ENCODE measurements around the gene GSN. TPM values are rescaled to one million over a fixed set of nuclear protein-coding genes. Genes with fewer than 3 reads are reported as not detected.
A peak's percentile ranks its signal among the peaks of the same experiment; 100 is the strongest.

The GSN gene
- total and polyA plus RNA-seq, 2 of the 13 experiments (the other 11 are each of a cell fraction or from before 2014, with no cell fraction given): 294 to 307 TPM

DNA sequence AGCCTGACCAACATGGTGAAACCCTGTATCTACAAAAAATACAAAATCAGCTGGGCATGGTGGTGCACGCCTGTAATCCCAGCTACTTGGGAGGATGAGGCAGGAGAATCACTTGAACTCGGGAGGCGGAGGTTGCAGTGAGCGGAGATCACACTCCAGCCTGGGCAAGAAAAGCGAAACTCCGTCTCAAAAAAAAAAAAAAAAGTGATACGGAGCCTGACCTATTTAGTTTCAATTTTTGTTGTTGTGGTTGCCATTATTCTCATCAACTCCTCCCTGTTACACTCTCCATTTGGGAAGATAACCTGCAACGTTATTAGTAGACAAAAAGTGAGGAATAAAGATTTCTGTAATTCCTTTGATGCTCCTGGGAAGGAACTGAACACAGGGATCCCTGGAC, 100.8 kb downstream of the GSN start (continued):
- TF ChIP-seq, protein P1, sequence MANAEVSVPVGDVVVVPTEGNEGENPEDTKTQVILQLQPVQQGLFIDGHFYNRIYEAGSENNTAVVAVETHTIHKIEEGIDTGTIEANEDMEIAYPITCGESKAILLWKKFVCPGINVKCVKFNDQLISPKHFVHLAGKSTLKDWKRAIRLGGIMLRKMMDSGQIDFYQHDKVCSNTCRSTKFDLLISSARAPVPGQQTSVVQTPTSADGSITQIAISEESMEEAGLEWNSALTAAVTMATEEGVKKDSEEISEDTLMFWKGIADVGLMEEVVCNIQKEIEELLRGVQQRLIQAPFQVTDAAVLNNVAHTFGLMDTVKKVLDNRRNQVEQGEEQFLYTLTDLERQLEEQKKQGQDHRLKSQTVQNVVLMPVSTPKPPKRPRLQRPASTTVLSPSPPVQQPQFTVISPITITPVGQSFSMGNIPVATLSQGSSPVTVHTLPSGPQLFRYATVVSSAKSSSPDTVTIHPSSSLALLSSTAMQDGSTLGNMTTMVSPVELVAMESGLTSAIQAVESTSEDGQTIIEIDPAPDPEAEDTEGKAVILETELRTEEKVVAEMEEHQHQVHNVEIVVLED (CRISPR knock-in tag; IDR thresholded peaks at IDR 0.05; ENCODE audit: borderline replicate concordance): no peak
- TF ChIP-seq ZFP90 (CRISPR knock-in tag; IDR thresholded peaks at IDR 0.05; ENCODE audit: borderline replicate concordance) (no peak), ZNF121 (CRISPR knock-in tag; IDR thresholded peaks at IDR 0.05) (no peak), GTF3A (CRISPR knock-in tag; conservative IDR thresholded peaks at IDR 0.05) (no peak)

DNA sequence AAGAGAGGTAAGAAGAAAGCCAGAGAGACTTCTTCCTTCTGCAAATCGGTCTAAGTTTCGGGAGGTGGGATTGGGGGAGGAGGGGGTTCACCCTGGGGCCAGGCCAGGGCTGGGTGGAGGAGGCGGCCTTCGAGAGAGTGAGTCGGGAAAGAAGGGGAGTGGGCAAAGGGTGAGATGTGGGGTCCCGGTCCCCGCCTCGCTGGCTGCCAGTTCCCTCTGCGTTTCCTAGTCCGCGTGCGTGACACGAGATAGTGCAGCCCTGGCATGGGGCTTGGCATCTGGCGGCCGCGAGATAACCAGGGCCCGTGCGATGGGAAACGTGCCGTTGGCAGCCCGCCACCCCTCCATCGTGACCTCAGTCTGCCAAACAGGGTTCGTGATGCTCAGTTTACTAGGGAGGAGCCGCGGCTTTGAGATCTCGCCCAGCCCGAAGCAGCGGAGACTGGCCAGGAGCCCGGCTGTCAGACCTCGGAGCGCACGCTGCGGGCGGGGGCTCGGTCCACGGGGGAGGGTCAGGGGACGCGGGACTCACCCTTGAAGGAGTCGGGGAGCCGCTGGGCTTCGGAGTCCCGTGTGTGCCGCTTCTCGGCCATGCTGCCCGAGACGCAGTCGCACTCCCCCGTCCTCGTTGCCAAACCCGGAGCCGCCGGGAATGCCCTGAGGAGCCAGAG, 101.8 kb downstream of the GSN start, which contains the start of gene STOM:
Gene STOM (minus strand): TSS at position 656 of the 671 bp plus-strand sequence. CDS start 63 bp downstream, at position 593.
- H4K20me1 ChIP-seq (ENCODE audit: insufficient read depth, low read length): peaks cover 2% of the 10 kb centered on the region; the same call in 1 of the 2 replicates
- peak within 1 kb of the TSS; percentile 87 for H3K9ac ChIP-seq (ENCODE audit: insufficient read depth, low read depth, low read length)
- peak; percentile 27 for DNase-seq (ENCODE audit: low spot score)
- ATAC-seq: peak; percentile 44
- H2AFZ ChIP-seq (ENCODE audit: low read length): no peak within 1 kb of the TSS
- H3K27ac ChIP-seq (ENCODE audit: extremely low read length, insufficient read depth, low read length): peak within 1 kb of the TSS; percentile 84
- peaks cover 89% of the 10 kb centered on the region for H3K4me1 ChIP-seq (ENCODE audit: insufficient read depth, low read length)
- peaks cover 47% of the 10 kb centered on the region for H3K79me2 ChIP-seq (ENCODE audit: insufficient read depth, low read length)
- intact Hi-C loops (cut with micrococcal nuclease; ENCODE audit: unreplicated experiment) (no loop called here), in situ Hi-C loops (cut with HindIII; ENCODE audit: extremely low pct_ligation_motif_present, low pct_unique_long_range_greater_than_20kb) (loop anchor here (5.0 kb wide), 1 partner anchor 47 kb away; no protein-coding TSS in a partner anchor)
- WGBS (ENCODE audit: low lambda C conversion rate): 17% methylated on average over 18 of the region's 52 CpGs
- peak within 1 kb of the TSS; percentile 62 to 88 (median 81) for H3K4me3 ChIP-seq (replicated peaks in 1 of 3; ENCODE audit: insufficient read depth in 1 of 3, low read depth in 2 of 3, low read length in 3 of 3)
- no peaks in the 10 kb centered on the region for H3K9me3 ChIP-seq (ENCODE audit: low read length)
- TSS peak; percentile 59 for BruUV-seq (replicated peaks)
- no peak for FAIRE-seq
- no peaks in the 10 kb centered on the region for H3K27me3 ChIP-seq (ENCODE audit: control insufficient read depth in 1 of 2, insufficient read depth in 2 of 2, low read length in 2 of 2)
- CTCF ChIA-PET (ENCODE audit: low intra/inter-chr PET ratio, low total read pairs): no interaction called here
- peak within 1 kb of the TSS; percentile 87 for H3K4me2 ChIP-seq (ENCODE audit: low read depth, low read length)
- POLR2A ChIA-PET: interaction anchor here (1.4 kb wide), 1 partner anchor 48 kb away, joined by 3 read pairs; no protein-coding TSS in a partner anchor
- peaks cover 0 to 2% of the 10 kb centered on the region in 2 experiments; a peak in 1 of 5 replicates for H3K36me3 ChIP-seq (replicated peaks in 1 of 2; ENCODE audit: control insufficient read depth in 1 of 2, insufficient read depth in 2 of 2, low read length in 2 of 2)
- no peak; the same call in 1 of the 2 replicates for TF ChIP-seq CENPT (CRISPR knock-in tag; IDR thresholded peaks at IDR 0.05; ENCODE audit: low read depth)
- no peak for TF ChIP-seq CBX2 (IDR thresholded peaks at IDR 0.05; ENCODE audit: low read depth, low read length)
- TF ChIP-seq CBX2 (CRISPR knock-in tag; IDR thresholded peaks at IDR 0.05; ENCODE audit: low read depth): 0 out of 2 replicates have a peak, but pooled peaks have one; percentile 27
- TF ChIP-seq ZBTB21 (CRISPR knock-in tag; IDR thresholded peaks at IDR 0.05): no peak
- TF ChIP-seq, protein P2, sequence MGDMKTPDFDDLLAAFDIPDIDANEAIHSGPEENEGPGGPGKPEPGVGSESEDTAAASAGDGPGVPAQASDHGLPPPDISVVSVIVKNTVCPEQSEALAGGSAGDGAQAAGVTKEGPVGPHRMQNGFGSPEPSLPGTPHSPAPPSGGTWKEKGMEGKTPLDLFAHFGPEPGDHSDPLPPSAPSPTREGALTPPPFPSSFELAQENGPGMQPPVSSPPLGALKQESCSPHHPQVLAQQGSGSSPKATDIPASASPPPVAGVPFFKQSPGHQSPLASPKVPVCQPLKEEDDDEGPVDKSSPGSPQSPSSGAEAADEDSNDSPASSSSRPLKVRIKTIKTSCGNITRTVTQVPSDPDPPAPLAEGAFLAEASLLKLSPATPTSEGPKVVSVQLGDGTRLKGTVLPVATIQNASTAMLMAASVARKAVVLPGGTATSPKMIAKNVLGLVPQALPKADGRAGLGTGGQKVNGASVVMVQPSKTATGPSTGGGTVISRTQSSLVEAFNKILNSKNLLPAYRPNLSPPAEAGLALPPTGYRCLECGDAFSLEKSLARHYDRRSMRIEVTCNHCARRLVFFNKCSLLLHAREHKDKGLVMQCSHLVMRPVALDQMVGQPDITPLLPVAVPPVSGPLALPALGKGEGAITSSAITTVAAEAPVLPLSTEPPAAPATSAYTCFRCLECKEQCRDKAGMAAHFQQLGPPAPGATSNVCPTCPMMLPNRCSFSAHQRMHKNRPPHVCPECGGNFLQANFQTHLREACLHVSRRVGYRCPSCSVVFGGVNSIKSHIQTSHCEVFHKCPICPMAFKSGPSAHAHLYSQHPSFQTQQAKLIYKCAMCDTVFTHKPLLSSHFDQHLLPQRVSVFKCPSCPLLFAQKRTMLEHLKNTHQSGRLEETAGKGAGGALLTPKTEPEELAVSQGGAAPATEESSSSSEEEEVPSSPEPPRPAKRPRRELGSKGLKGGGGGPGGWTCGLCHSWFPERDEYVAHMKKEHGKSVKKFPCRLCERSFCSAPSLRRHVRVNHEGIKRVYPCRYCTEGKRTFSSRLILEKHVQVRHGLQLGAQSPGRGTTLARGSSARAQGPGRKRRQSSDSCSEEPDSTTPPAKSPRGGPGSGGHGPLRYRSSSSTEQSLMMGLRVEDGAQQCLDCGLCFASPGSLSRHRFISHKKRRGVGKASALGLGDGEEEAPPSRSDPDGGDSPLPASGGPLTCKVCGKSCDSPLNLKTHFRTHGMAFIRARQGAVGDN (CRISPR knock-in tag; IDR thresholded peaks at IDR 0.05): peak; percentile 90
- TF ChIP-seq, protein P3, sequence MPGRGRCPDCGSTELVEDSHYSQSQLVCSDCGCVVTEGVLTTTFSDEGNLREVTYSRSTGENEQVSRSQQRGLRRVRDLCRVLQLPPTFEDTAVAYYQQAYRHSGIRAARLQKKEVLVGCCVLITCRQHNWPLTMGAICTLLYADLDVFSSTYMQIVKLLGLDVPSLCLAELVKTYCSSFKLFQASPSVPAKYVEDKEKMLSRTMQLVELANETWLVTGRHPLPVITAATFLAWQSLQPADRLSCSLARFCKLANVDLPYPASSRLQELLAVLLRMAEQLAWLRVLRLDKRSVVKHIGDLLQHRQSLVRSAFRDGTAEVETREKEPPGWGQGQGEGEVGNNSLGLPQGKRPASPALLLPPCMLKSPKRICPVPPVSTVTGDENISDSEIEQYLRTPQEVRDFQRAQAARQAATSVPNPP (CRISPR knock-in tag; IDR thresholded peaks at IDR 0.05): no peak

Data from HepG2 (cell line).